Right lobe of liver (tissue), 4 donors: Measurements from ENCODE around the gene PIAS1.

Experiments used
- CTCF ChIP-seq, 4 donors: fragments of 200-600 bp in 3 of 4; fragments of 450-650 bp in 1 of 4; IDR thresholded peaks; one replicate each; pipeline versions ENCODE4 v1.5.1 to v1.8.0; 2016 to 2022; ENCODE audit warnings: antibody characterized with exemption in 4 of 4, mild to moderate bottlenecking in 2 of 4
- POLR2A ChIP-seq: fragments of 450-650 bp; IDR thresholded peaks from one replicate; pipeline ENCODE4 v1.6.1; 2017; ENCODE audit warnings: antibody characterized with exemption, mild to moderate bottlenecking
- donor health status: DM: no; HTN: no; CAD: no.
- donor health status: DM: no; HTN: no; CAD: no.
- donor health status: DM: no; HTN: yes; CAD: no.

DNA sequence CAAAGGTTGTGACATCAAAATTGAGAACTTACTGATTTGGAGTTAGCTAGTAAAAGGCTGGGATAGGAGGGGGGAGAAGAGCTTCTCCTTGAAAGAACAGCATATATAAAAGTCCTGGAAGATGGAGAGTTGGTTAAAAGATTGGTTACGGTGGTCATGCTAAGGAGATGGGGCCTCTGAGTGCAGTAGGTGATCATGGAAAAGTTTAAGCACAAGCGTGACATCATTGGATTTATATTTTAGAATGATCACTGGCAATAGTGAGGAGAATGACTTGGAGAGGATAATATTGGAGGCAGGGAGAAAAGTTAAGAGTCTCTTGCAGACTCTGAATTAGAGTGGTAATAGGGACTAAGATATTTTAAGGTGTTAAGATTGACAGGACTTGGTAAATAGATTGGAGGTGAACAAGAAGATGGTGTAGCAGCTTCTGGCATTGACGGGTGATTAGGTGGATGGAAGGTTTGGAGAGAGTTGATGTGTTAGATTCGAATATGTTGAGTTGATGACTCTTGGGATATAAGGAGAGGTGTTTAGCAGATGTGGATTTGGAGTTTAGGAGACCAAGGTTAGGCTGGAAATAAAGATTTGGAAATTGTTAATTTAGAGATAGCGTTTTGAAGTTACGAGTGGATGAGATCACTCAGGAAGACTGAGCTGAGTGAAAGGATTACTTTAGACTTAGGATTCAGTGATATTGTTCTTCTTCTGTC is 19.6 kb downstream of the PIAS1 start:
- no peak for TF ChIP-seq CTCF (IDR thresholded peaks at IDR 0.05)
- TF ChIP-seq POLR2A = no peak
